Right atrium auricular region (tissue), 2 donors: ENCODE data around the gene PRR22. TPM values are rescaled to one million over a fixed set of nuclear protein-coding genes. Genes with fewer than 3 reads are reported as not detected.

Source experiments
- DNase-seq: peaks from one replicate; pipeline ENCODE4 v3.0.0-alpha.2; 2019; ENCODE audit warnings: low spot score
- H3K27ac ChIP-seq, 2 donors: fragments of 200-600 bp; sonication (generic); 1 replicate in 1 of 2; 2 replicates in 1 of 2; pipeline ENCODE4 v1.5.1; 2016 to 2019
- H3K27me3 ChIP-seq, 2 donors: fragments of 200-600 bp; sonication (generic); one replicate each; pipeline versions ENCODE4 v1.5.1 to v1.6.0; 2017 to 2019
- H3K36me3 ChIP-seq: fragments of 200-600 bp; sonication (generic); one replicate; pipeline ENCODE4 v1.5.1; 2016
- H3K4me1 ChIP-seq, 2 donors: fragments of 200-600 bp; sonication (generic); one replicate each; pipeline versions ENCODE4 v1.5.1 to v1.6.0; 2017 to 2019
- H3K4me3 ChIP-seq, 2 donors: fragments of 200-600 bp; sonication (generic); 1 replicate in 1 of 2; 2 replicates in 1 of 2; pipeline ENCODE4 v1.5.1; 2017 to 2019; ENCODE audit warnings: mild to moderate bottlenecking in 1 of 2, moderate library complexity in 1 of 2
- H3K9me3 ChIP-seq, 2 donors: fragments of 200-600 bp; sonication (generic); one replicate each; pipeline ENCODE4 v1.5.1; 2019
- total RNA-seq, 2 donors: library from RNA; depleted of rRNA; stranded (reverse); fragments of >200 nt; gene quantifications; one replicate each; pipeline ENCODE4 v1.1.0, GENCODE V29; 2016
- TF ChIP-seq, protein P1 (sequence below), 2 donors: fragments of 200-600 bp; sonication (generic); IDR thresholded peaks; one replicate each; pipeline ENCODE4 v1.5.1; 2019; ENCODE audit warnings: antibody characterized with exemption in 2 of 2

PRR22 gene
- total RNA-seq, 2 donors from 2014 or later = 0.67 to 0.83 TPM

DNA sequence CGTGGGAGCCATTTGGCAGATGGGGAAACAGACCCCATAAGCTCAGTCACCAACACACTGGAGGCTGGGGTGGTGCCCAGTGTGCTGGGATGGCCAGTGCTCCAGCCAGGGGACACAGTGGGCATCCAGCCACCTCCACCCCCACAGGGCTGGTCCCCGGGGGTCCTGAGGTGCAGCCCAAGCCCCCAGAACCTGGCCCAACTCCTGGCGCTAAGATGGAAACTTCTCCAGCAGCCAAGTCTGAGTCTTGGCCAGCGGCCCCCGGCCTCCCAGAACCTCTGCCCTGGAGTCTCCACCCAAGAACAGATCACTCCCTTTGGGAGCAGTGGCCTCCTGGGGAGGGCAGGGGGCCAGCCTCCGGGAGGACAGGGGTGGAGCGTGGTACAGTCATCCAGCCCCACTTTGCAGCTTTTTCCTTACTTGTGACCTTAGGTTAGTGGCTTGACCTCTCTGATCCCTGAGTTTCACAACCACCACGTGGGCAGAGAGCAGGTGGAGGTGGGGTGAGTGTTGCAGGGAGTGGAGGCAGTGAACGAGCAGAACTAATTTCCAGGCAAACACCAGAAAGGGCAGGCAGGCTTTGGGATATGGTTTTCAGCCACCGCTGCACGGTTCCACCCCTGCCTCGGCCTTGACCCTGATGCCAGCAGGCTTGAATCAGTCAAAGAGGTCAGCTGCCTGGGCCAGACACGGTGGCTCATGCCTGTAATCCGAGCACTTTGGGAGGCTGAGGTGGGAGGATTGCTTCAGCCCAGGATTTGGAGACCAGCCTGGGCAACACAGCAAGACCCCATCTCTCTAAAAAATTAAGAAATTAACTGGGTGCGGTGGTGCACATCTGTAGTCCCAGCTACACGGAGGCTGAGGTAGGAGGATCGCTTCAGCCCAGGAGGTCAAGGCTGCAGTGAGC, 16.1 kb upstream of the PRR22 start:
- Histone ChIP-seq H3K9me3 (no peaks in the 10 kb centered on the region), H3K27ac (peak overlapping the region in 1 of 2 donors; percentile 63), H3K4me3 (no peak overlapping the region), H3K4me1 (peaks cover 0 to 33% of the 10 kb centered on the region in 2 donors), H3K27me3 (peaks cover 0 to 7% of the 10 kb centered on the region in 2 donors), H3K36me3 (no peaks in the 10 kb centered on the region)
- no peak for DNase-seq
- TF ChIP-seq, protein P1, sequence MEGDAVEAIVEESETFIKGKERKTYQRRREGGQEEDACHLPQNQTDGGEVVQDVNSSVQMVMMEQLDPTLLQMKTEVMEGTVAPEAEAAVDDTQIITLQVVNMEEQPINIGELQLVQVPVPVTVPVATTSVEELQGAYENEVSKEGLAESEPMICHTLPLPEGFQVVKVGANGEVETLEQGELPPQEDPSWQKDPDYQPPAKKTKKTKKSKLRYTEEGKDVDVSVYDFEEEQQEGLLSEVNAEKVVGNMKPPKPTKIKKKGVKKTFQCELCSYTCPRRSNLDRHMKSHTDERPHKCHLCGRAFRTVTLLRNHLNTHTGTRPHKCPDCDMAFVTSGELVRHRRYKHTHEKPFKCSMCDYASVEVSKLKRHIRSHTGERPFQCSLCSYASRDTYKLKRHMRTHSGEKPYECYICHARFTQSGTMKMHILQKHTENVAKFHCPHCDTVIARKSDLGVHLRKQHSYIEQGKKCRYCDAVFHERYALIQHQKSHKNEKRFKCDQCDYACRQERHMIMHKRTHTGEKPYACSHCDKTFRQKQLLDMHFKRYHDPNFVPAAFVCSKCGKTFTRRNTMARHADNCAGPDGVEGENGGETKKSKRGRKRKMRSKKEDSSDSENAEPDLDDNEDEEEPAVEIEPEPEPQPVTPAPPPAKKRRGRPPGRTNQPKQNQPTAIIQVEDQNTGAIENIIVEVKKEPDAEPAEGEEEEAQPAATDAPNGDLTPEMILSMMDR (IDR thresholded peaks at IDR 0.05) = no peak

DNA sequence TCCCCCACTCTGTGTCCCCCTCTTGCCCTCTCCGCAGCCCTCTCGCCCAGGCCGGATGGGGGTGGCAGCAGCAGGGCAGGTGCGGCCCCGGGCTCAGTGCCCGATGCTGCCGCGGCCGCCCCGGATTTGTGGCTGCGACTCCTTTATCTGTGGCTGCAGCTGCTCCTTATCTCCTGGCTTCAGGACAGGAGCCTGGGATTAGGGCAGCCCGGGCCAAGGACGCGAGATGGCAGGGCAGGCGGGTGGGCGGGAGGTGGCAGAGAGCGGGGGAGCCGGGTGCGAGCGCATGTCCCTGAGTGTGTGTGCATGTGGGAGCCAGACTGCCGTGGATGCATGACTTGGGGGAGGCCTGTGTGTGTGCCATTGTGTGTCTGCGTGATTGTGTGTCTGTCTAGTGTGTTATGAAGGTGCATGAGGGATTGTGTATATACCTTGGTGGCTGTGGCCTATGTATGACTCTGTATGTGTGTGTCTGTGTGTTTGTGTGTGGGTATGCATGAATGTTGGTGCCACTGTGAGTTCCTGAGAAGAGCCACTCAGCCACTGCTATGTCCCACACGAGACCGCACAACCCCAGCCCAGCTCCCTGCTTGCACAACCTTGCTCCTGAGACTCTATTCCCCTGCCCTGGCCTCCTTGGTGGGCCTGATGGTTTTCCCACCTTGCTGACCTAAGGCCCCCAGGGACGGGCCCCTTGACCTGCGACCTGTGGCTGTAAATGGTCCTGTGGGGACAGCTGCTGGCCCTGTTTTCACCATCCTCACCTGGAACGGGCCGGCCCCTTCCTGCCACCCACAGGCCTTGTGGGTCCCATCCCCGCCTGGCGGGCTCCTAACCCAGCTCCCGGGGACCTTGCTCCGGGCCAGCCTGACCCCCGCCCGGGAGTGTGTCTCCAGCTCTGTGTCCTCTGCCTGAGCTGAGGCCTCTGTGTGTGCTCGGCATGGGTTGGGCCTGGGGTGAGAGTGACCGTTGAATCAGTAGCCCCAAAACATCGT, 15.0 kb upstream of the PRR22 start:
- TF ChIP-seq, protein P1 (IDR thresholded peaks at IDR 0.05) = no peak
- H3K36me3 ChIP-seq = no peaks in the 10 kb centered on the region

GRCh38 chr19:5798244-5798643, 13.7 kb upstream of the PRR22 start:
- TF ChIP-seq, protein P1 (IDR thresholded peaks at IDR 0.05) = no peak
- Histone ChIP-seq H3K36me3 (no peaks in the 10 kb centered on the region), H3K27ac (no peak overlapping the region), H3K4me1 (peaks cover 0 to 19% of the 10 kb centered on the region in 2 donors), H3K4me3 (no peak overlapping the region), H3K27me3 (no peaks in the 10 kb centered on the region), H3K9me3 (no peaks in the 10 kb centered on the region)
- DNase-seq = no peak

More for the DNA sequence above, 15.0 kb upstream of the PRR22 start:
- Histone ChIP-seq H3K27me3 (peaks cover 0 to 5% of the 10 kb centered on the region in 2 donors), H3K27ac (peak overlapping the region; percentile 51 to 63), H3K4me3 (no peak overlapping the region), H3K4me1 (peaks cover 0 to 31% of the 10 kb centered on the region in 2 donors), H3K9me3 (no peaks in the 10 kb centered on the region)
- DNase-seq = no peak

GRCh38 chr19:5795382-5795919, 10.9 kb upstream of the PRR22 start:
- Histone ChIP-seq H3K36me3 (no peaks in the 10 kb centered on the region), H3K27me3 (no peaks in the 10 kb centered on the region), H3K27ac (no peak overlapping the region), H3K9me3 (no peaks in the 10 kb centered on the region), H3K4me3 (no peak overlapping the region), H3K4me1 (peaks cover 0 to 19% of the 10 kb centered on the region in 2 donors)
- TF ChIP-seq, protein P1 (IDR thresholded peaks at IDR 0.05) = no peak
- DNase-seq = no peak

DNA sequence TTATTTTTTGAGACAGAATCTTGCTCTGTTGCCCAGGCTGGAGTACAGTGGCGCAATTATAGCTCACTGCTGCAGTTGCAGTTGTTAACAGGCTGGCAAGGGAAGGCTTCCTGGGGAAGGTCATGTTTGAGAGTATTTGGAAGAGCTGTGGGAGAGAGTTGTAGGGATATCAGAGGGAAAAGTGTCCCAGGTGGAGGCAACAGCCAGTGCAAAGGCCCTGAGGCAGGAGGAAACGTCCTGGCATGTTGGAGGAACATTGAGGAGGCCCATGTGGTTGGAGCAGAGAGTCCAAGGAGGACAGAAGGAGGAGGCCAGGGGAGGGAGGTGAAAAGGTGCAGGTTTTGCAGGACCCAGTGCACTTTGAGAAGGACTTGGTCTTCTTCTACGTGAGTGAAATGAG, 8.6 kb upstream of the PRR22 start:
- H3K36me3 ChIP-seq = peaks cover 20% of the 10 kb centered on the region
- TF ChIP-seq, protein P1 (IDR thresholded peaks at IDR 0.05) = no peak
- no peaks in the 10 kb centered on the region for H3K27me3 ChIP-seq
- H3K4me3 ChIP-seq = no peak overlapping the region
- H3K27ac ChIP-seq = no peak overlapping the region
- peaks cover 0 to 7% of the 10 kb centered on the region in 2 donors for H3K4me1 ChIP-seq
- H3K9me3 ChIP-seq = no peaks in the 10 kb centered on the region
- DNase-seq = no peak
